Thyroid gland (tissue), 4 donors: ENCODE results near the gene KNOP1. TPM values are rescaled to one million over a fixed set of nuclear protein-coding genes. Genes with fewer than 3 reads are reported as not detected.

Experiments
- DNase-seq, 2 donors: peaks; one replicate each; pipeline ENCODE4 v3.0.0-alpha.2; 2019
- H3K27ac ChIP-seq, 3 donors: fragments of 200-600 bp; sonication (generic); 1 replicate in 2 of 3; 2 replicates in 1 of 3; pipeline ENCODE4 v1.5.1; 2016 to 2019; ENCODE audit warnings: mild to moderate bottlenecking in 1 of 3, moderate library complexity in 1 of 3
- H3K27me3 ChIP-seq: fragments of 200-600 bp; sonication (generic); one replicate; pipeline ENCODE4 v1.5.1; 2019
- H3K36me3 ChIP-seq, 2 donors: fragments of 200-600 bp; sonication (generic); one replicate each; pipeline ENCODE4 v1.5.1; 2016 to 2019
- H3K4me1 ChIP-seq, 2 donors: fragments of 200-600 bp; sonication (generic); one replicate each; pipeline ENCODE4 v1.5.1; 2017 to 2019
- H3K4me3 ChIP-seq, 3 donors: fragments of 200-600 bp; sonication (generic); replicated peaks in 1 of 3; 1 replicate in 2 of 3; 2 replicates in 1 of 3; pipeline ENCODE4 v1.5.1; 2016; ENCODE audit warnings: mild to moderate bottlenecking in 1 of 3
- H3K9me3 ChIP-seq: fragments of 200-600 bp; sonication (generic); one replicate; pipeline ENCODE4 v1.5.1; 2017
- POLR2A ChIP-seq, 2 donors: fragments of 450-650 bp; IDR thresholded peaks; one replicate each; pipeline ENCODE4 v1.6.1; 2017; ENCODE audit warnings: antibody characterized with exemption in 2 of 2, mild to moderate bottlenecking in 2 of 2, moderate library complexity in 1 of 2
- WGBS, 2 donors: methylation state at CpG; one replicate each; pipeline ENCODE4 v1.1.5; 2017; 5-methylcytosine and 5-hydroxymethylcytosine counted together
- intact Hi-C: fragments of 100-400 bp; cut with DNase I; formaldehyde crosslinking; loops from one replicate; pipeline ENCODE4 v1.15.1; 2023
- total RNA-seq, 4 donors: library from RNA; depleted of rRNA; stranded (reverse); fragments of >200 nt; gene quantifications; one replicate each; pipeline ENCODE4 v1.2.3, GENCODE V29; 2016
- TF ChIP-seq, protein P1 (sequence below), 6 experiments: fragments of 200-600 bp in 3 of 6; fragments of 450-650 bp in 3 of 6; sonication (generic) in 3 of 6; IDR thresholded peaks; one replicate each; pipeline ENCODE4 v1.5.1; 2016 to 2019; ENCODE audit warnings: antibody characterized with exemption in 6 of 6, mild to moderate bottlenecking in 2 of 6, inconsistent platforms in 1 of 6, moderate library complexity in 1 of 6

KNOP1 gene
- total RNA-seq, 4 donors from 2014 or later = 8.9 to 11.5 (median 10.5) TPM

GRCh38 chr16:19694989-19695388, 23.0 kb downstream of the KNOP1 start:
- Histone ChIP-seq H3K4me1 (peaks cover 23 to 55% of the 10 kb centered on the region in 2 donors), H3K27ac (peak overlapping the region in 1 of 3 donors; percentile 91)
- 96 to 97% methylated on average over 8 of the region's 8 CpGs for WGBS, 2 donors

GRCh38 chr16:19691161-19691711, 26.8 kb downstream of the KNOP1 start:
- peaks cover 3 to 8% of the 10 kb centered on the region in 2 donors for H3K36me3 ChIP-seq

More at GRCh38 chr16:19694989-19695388, 23.0 kb downstream of the KNOP1 start:
- no peak for DNase-seq
- Histone ChIP-seq H3K36me3 (peaks cover 3 to 8% of the 10 kb centered on the region in 2 donors), H3K9me3 (no peaks in the 10 kb centered on the region), H3K27me3 (no peaks in the 10 kb centered on the region), H3K4me3 (no peak overlapping the region)
- intact Hi-C loops = no loop called here
- TF ChIP-seq, protein P1, sequence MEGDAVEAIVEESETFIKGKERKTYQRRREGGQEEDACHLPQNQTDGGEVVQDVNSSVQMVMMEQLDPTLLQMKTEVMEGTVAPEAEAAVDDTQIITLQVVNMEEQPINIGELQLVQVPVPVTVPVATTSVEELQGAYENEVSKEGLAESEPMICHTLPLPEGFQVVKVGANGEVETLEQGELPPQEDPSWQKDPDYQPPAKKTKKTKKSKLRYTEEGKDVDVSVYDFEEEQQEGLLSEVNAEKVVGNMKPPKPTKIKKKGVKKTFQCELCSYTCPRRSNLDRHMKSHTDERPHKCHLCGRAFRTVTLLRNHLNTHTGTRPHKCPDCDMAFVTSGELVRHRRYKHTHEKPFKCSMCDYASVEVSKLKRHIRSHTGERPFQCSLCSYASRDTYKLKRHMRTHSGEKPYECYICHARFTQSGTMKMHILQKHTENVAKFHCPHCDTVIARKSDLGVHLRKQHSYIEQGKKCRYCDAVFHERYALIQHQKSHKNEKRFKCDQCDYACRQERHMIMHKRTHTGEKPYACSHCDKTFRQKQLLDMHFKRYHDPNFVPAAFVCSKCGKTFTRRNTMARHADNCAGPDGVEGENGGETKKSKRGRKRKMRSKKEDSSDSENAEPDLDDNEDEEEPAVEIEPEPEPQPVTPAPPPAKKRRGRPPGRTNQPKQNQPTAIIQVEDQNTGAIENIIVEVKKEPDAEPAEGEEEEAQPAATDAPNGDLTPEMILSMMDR (IDR thresholded peaks at IDR 0.05) = no peak
- TF ChIP-seq POLR2A (IDR thresholded peaks at IDR 0.05) = no peak

DNA sequence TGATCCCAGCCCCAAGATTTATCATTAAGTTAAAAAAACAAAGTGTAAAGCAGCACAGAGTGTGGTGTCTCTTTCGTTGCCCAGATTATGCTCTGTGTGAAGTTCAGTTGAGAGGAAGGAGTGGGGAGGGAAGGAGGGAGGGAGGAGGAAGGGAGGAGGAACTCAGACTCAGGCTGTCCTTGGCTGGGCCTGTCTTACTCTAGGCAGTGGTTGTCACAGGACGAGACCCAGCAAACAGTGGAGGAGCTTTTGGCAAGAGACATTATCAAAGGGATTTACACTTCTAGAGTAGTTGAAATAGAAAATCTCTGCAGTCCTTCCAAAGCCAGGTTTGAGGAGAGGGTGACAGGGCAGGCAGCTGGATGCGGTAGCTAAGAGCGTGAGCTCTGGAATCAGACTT, 27.8 kb downstream of the KNOP1 start:
- Histone ChIP-seq H3K27ac (peak overlapping the region; percentile 14 to 60 (median 36)), H3K4me1 (peaks cover 0 to 13% of the 10 kb centered on the region in 2 donors), H3K36me3 (peaks cover 6 to 14% of the 10 kb centered on the region in 2 donors), H3K4me3 (no peak overlapping the region), H3K9me3 (no peaks in the 10 kb centered on the region), H3K27me3 (no peaks in the 10 kb centered on the region)
- 68 to 75% methylated on average over 4 of the region's 4 CpGs for WGBS, 2 donors
- intact Hi-C loops = no loop called here
- no peak for DNase-seq
- TF ChIP-seq, protein P1 (IDR thresholded peaks at IDR 0.05) = no peak
- TF ChIP-seq POLR2A (IDR thresholded peaks at IDR 0.05) = no peak

More at GRCh38 chr16:19691161-19691711, 26.8 kb downstream of the KNOP1 start:
- intact Hi-C loops = no loop called here
- Histone ChIP-seq H3K4me3 (no peak overlapping the region), H3K9me3 (no peaks in the 10 kb centered on the region), H3K4me1 (peaks cover 5 to 21% of the 10 kb centered on the region in 2 donors), H3K27ac (peak overlapping the region in 1 of 3 donors; percentile 60), H3K27me3 (no peaks in the 10 kb centered on the region)
- TF ChIP-seq POLR2A (IDR thresholded peaks at IDR 0.05) = no peak
- DNase-seq = peak; percentile 21 to 29
- 73 to 86% methylated on average over 7 to 14 of the region's 14 CpGs for WGBS, 2 donors

DNA sequence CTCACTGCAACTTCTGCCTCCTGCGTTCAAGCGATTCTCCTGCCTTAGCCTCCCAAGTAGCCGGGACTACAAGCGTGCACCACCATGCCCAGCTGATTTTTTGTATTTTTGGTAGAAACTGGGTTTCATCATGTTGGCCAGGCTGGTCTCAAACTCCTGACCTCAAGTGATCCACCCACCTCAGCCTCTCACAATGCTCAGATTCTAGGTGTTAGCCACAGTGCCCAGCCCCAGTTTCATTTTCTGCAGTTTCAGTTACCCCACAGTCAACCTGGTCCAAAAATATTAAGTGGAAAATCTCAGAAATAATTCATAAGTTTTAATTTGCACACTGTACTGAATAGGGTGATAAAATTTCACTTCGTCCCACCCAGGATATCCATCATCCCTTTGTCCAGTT, 28.7 kb downstream of the KNOP1 start:
- 91 to 94% methylated on average over 5 of the region's 5 CpGs for WGBS, 2 donors
- no peaks in the 10 kb centered on the region for H3K27me3 ChIP-seq
- H3K4me3 ChIP-seq = no peak overlapping the region
- no peaks in the 10 kb centered on the region for H3K9me3 ChIP-seq
- H3K36me3 ChIP-seq = peaks cover 11 to 14% of the 10 kb centered on the region in 2 donors
- TF ChIP-seq POLR2A (IDR thresholded peaks at IDR 0.05) = no peak
- TF ChIP-seq, protein P1 (IDR thresholded peaks at IDR 0.05) = no peak
- intact Hi-C loops = no loop called here
- no peak overlapping the region for H3K27ac ChIP-seq
- no peak for DNase-seq
- peaks cover 0 to 13% of the 10 kb centered on the region in 2 donors for H3K4me1 ChIP-seq

GRCh38 chr16:19688396-19689024, 29.5 kb downstream of the KNOP1 start:
- Histone ChIP-seq H3K27me3 (no peaks in the 10 kb centered on the region), H3K36me3 (peaks cover 12 to 17% of the 10 kb centered on the region in 2 donors), H3K9me3 (no peaks in the 10 kb centered on the region), H3K27ac (no peak overlapping the region), H3K4me3 (no peak overlapping the region), H3K4me1 (peaks cover 0 to 13% of the 10 kb centered on the region in 2 donors)
- intact Hi-C loops = no loop called here
- DNase-seq = no peak
- TF ChIP-seq POLR2A (IDR thresholded peaks at IDR 0.05) = no peak
- TF ChIP-seq, protein P1 (IDR thresholded peaks at IDR 0.05) = no peak
- 89 to 92% methylated on average over 18 of the region's 18 CpGs for WGBS, 2 donors
